ENCODE measurements around the gene HCN2.
"Not testable (repeated sequence)": the region's sequence is repeated elsewhere in the genome, so short reads cannot be mapped to it uniquely, and the experiment has no call there.

HCN2 gene

DNA sequence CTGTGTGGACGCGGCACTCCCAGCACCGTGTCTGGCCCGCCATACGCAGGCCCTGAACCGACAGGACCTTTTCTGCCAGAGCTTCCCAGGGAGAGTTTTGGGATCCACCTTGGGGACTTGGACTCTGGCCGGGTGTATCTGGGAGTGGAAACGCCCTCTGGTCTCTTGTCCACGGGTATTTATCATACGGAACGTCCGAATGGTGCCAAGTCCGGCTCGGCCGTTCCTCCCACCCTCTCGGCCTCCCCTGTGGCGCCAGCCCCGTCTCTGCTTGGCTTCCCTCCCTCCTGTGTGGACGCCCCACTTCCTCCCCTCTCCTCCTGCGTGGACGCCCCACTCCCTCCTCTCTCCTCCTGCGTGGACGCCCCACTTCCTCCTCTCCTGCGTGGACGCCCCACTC lies 12.1 kb downstream of the HCN2 start:
- H3K4me3 ChIP-seq (ENCODE audit: insufficient read depth in 1 of 2, low read depth in 1 of 2, low read length in 2 of 2): no peak overlapping the region

GRCh38 chr19:602391-603301 lies 13.0 kb downstream of the HCN2 start:
- H3K18ac ChIP-seq (ENCODE audit: low read depth in 1 of 2, low read length in 2 of 2): no peak overlapping the region
- no peak for DNase-seq
- 87% methylated on average over 33 of the region's 35 CpGs for WGBS
- no peak overlapping the region for H3K4me2 ChIP-seq (ENCODE audit: low read length, poor library complexity, severe bottlenecking)
- no peak overlapping the region for H3K23ac ChIP-seq (ENCODE audit: low read length in 2 of 2)
- H2BK120ac ChIP-seq (ENCODE audit: low read depth, low read length): no peak overlapping the region
- no peak overlapping the region for H3K4me3 ChIP-seq (ENCODE audit: insufficient read depth in 1 of 2, low read depth in 1 of 2, low read length in 2 of 2)
- H3K79me1 ChIP-seq (replicated peaks; ENCODE audit: low read length, poor library complexity, severe bottlenecking): peaks cover 2% of the 10 kb centered on the region
- no peak overlapping the region for H2BK15ac ChIP-seq (ENCODE audit: low read depth, poor library complexity, severe bottlenecking)
- no peak overlapping the region for H2AK5ac ChIP-seq (ENCODE audit: low read length, severe bottlenecking)
- H3K27ac ChIP-seq (ENCODE audit: low read length, poor library complexity, severe bottlenecking): no peak overlapping the region
- H4K91ac ChIP-seq (ENCODE audit: low read length): no peak overlapping the region
- H2BK5ac ChIP-seq (ENCODE audit: low read depth, low read length, poor library complexity, severe bottlenecking): no peak overlapping the region
- H3K9me3 ChIP-seq (ENCODE audit: control insufficient read depth, low read length): no peaks in the 10 kb centered on the region
- no peak overlapping the region for H2AFZ ChIP-seq (ENCODE audit: low read depth, low read length)
- peaks cover 0 to 7% of the 10 kb centered on the region in 2 experiments for H3K36me3 ChIP-seq (ENCODE audit: control insufficient read depth in 1 of 2, insufficient read depth in 2 of 2, low read depth in 1 of 2, low read length in 2 of 2)
- H3K14ac ChIP-seq (ENCODE audit: low read length in 2 of 2): no peak overlapping the region
- peaks cover 0 to 5% of the 10 kb centered on the region in 2 experiments for H3K27me3 ChIP-seq (ENCODE audit: control insufficient read depth in 1 of 2, insufficient read depth in 1 of 2, low read length in 2 of 2)
- H3K4me1 ChIP-seq (ENCODE audit: control insufficient read depth, insufficient read depth, low read depth, low read length): no peaks in the 10 kb centered on the region
- H3K4ac ChIP-seq (ENCODE audit: low read depth in 1 of 2, low read length in 2 of 2): no peak overlapping the region
- no peak overlapping the region for H2BK12ac ChIP-seq (ENCODE audit: low read length in 2 of 2)
- H3K9ac ChIP-seq (ENCODE audit: low read length): no peak overlapping the region
- no peak overlapping the region for H4K8ac ChIP-seq (ENCODE audit: low read length)

More for the DNA sequence above, 12.1 kb downstream of the HCN2 start:
- peaks cover 6% of the 10 kb centered on the region for H3K79me1 ChIP-seq (replicated peaks; ENCODE audit: low read length, poor library complexity, severe bottlenecking)
- H3K18ac ChIP-seq (ENCODE audit: low read depth in 1 of 2, low read length in 2 of 2): no peak overlapping the region
- no peak overlapping the region for H4K91ac ChIP-seq (ENCODE audit: low read length)
- H3K27me3 ChIP-seq (ENCODE audit: control insufficient read depth in 1 of 2, insufficient read depth in 1 of 2, low read length in 2 of 2): peaks cover 0 to 9% of the 10 kb centered on the region in 2 experiments
- no peak overlapping the region for H4K8ac ChIP-seq (ENCODE audit: low read length)
- H3K4me1 ChIP-seq (ENCODE audit: control insufficient read depth, insufficient read depth, low read depth, low read length): no peaks in the 10 kb centered on the region
- H3K4me2 ChIP-seq (ENCODE audit: low read length, poor library complexity, severe bottlenecking): no peak overlapping the region
- H2BK12ac ChIP-seq (ENCODE audit: low read length in 2 of 2): no peak overlapping the region
- H2BK5ac ChIP-seq (ENCODE audit: low read depth, low read length, poor library complexity, severe bottlenecking): no peak overlapping the region
- peaks cover 0 to 4% of the 10 kb centered on the region in 2 experiments for H3K36me3 ChIP-seq (ENCODE audit: control insufficient read depth in 1 of 2, insufficient read depth in 2 of 2, low read depth in 1 of 2, low read length in 2 of 2)
- H3K27ac ChIP-seq (ENCODE audit: low read length, poor library complexity, severe bottlenecking): no peak overlapping the region
- no peak overlapping the region for H2AFZ ChIP-seq (ENCODE audit: low read depth, low read length)
- no peak for DNase-seq
- no peak overlapping the region for H3K14ac ChIP-seq (ENCODE audit: low read length in 2 of 2)
- no peaks in the 10 kb centered on the region for H3K9me3 ChIP-seq (ENCODE audit: control insufficient read depth, low read length)
- H3K4ac ChIP-seq (ENCODE audit: low read depth in 1 of 2, low read length in 2 of 2): no peak overlapping the region
- H2AK5ac ChIP-seq (ENCODE audit: low read length, severe bottlenecking): no peak overlapping the region
- H2BK15ac ChIP-seq (ENCODE audit: low read depth, poor library complexity, severe bottlenecking): no peak overlapping the region
- WGBS: 92% methylated on average over 25 of the region's 25 CpGs
- no peak overlapping the region for H2BK120ac ChIP-seq (ENCODE audit: low read depth, low read length)
- no peak overlapping the region for H3K9ac ChIP-seq (ENCODE audit: low read length)
- H3K23ac ChIP-seq (ENCODE audit: low read length in 2 of 2): no peak overlapping the region

- H3K23ac ChIP-seq (ENCODE audit: low read length in 2 of 2): not testable (repeated sequence)
- WGBS: 94% methylated on average over 13 of the region's 13 CpGs
Observed at GRCh38 chr19:603302-603639, 13.6 kb downstream of the HCN2 start.

GRCh38 chr19:603779-604178 lies 14.1 kb downstream of the HCN2 start:
- 91% methylated on average over 18 of the region's 20 CpGs for WGBS
- H2BK5ac ChIP-seq (ENCODE audit: low read depth, low read length, poor library complexity, severe bottlenecking); H3K4me3 ChIP-seq (ENCODE audit: insufficient read depth in 1 of 2, low read depth in 1 of 2, low read length in 2 of 2): not testable (repeated sequence)

More at GRCh38 chr19:603302-603639, 13.6 kb downstream of the HCN2 start:
- not testable (repeated sequence) for H3K9ac ChIP-seq (ENCODE audit: low read length); H2BK120ac ChIP-seq (ENCODE audit: low read depth, low read length); H2BK5ac ChIP-seq (ENCODE audit: low read depth, low read length, poor library complexity, severe bottlenecking); H4K8ac ChIP-seq (ENCODE audit: low read length); H3K79me1 ChIP-seq (replicated peaks; ENCODE audit: low read length, poor library complexity, severe bottlenecking); H3K27me3 ChIP-seq (ENCODE audit: control insufficient read depth in 1 of 2, insufficient read depth in 1 of 2, low read length in 2 of 2); H3K4me1 ChIP-seq (ENCODE audit: control insufficient read depth, insufficient read depth, low read depth, low read length); H4K91ac ChIP-seq (ENCODE audit: low read length); H3K4me3 ChIP-seq (ENCODE audit: insufficient read depth in 1 of 2, low read depth in 1 of 2, low read length in 2 of 2); H3K18ac ChIP-seq (ENCODE audit: low read depth in 1 of 2, low read length in 2 of 2); H3K9me3 ChIP-seq (ENCODE audit: control insufficient read depth, low read length); H3K36me3 ChIP-seq (ENCODE audit: control insufficient read depth in 1 of 2, insufficient read depth in 2 of 2, low read depth in 1 of 2, low read length in 2 of 2); H3K14ac ChIP-seq (ENCODE audit: low read length in 2 of 2); H2BK15ac ChIP-seq (ENCODE audit: low read depth, poor library complexity, severe bottlenecking); H2BK12ac ChIP-seq (ENCODE audit: low read length in 2 of 2); H3K27ac ChIP-seq (ENCODE audit: low read length, poor library complexity, severe bottlenecking); H2AFZ ChIP-seq (ENCODE audit: low read depth, low read length); H3K4me2 ChIP-seq (ENCODE audit: low read length, poor library complexity, severe bottlenecking); DNase-seq; H2AK5ac ChIP-seq (ENCODE audit: low read length, severe bottlenecking); H3K4ac ChIP-seq (ENCODE audit: low read depth in 1 of 2, low read length in 2 of 2)

More at GRCh38 chr19:603779-604178, 14.1 kb downstream of the HCN2 start:
- H3K36me3 ChIP-seq (ENCODE audit: control insufficient read depth in 1 of 2, insufficient read depth in 2 of 2, low read depth in 1 of 2, low read length in 2 of 2); H3K18ac ChIP-seq (ENCODE audit: low read depth in 1 of 2, low read length in 2 of 2); H4K91ac ChIP-seq (ENCODE audit: low read length); H3K4me1 ChIP-seq (ENCODE audit: control insufficient read depth, insufficient read depth, low read depth, low read length); H2BK15ac ChIP-seq (ENCODE audit: low read depth, poor library complexity, severe bottlenecking); H2BK12ac ChIP-seq (ENCODE audit: low read length in 2 of 2); DNase-seq; H4K8ac ChIP-seq (ENCODE audit: low read length); H3K4ac ChIP-seq (ENCODE audit: low read depth in 1 of 2, low read length in 2 of 2); H3K9me3 ChIP-seq (ENCODE audit: control insufficient read depth, low read length); H3K79me1 ChIP-seq (replicated peaks; ENCODE audit: low read length, poor library complexity, severe bottlenecking); H2AK5ac ChIP-seq (ENCODE audit: low read length, severe bottlenecking); H2BK120ac ChIP-seq (ENCODE audit: low read depth, low read length); H3K14ac ChIP-seq (ENCODE audit: low read length in 2 of 2); H3K27ac ChIP-seq (ENCODE audit: low read length, poor library complexity, severe bottlenecking); H3K9ac ChIP-seq (ENCODE audit: low read length); H2AFZ ChIP-seq (ENCODE audit: low read depth, low read length); H3K23ac ChIP-seq (ENCODE audit: low read length in 2 of 2); H3K4me2 ChIP-seq (ENCODE audit: low read length, poor library complexity, severe bottlenecking); H3K27me3 ChIP-seq (ENCODE audit: control insufficient read depth in 1 of 2, insufficient read depth in 1 of 2, low read length in 2 of 2): not testable (repeated sequence)

All from mesenchymal stem cell (in vitro differentiated cells and primary cell).